GM18873 (cell line): Measurements from ENCODE around the gene CRABP2.

ENCODE experiments used
- ATAC-seq: cut with Tn5 transposase; IDR thresholded peaks from one replicate; pipeline ENCODE4 v1.9.1; 2021; ENCODE audit warnings: mild to moderate bottlenecking, moderate library complexity, moderate number of reproducible peaks; ENCODE audit not compliant: unreplicated experiment, low FRiP score

The CRABP2 gene

GRCh38 chr1:156675210-156676113 is 29.9 kb downstream of the CRABP2 start:
- no peak for ATAC-seq

- ATAC-seq = no peak
These were observed 31.8 kb downstream of the CRABP2 start for GRCh38 chr1:156673387-156674121.

- ATAC-seq = no peak
These were observed 33.6 kb downstream of the CRABP2 start for GRCh38 chr1:156671804-156672203.

- ATAC-seq = no peak
These were observed 34.6 kb downstream of the CRABP2 start for GRCh38 chr1:156670791-156671190.

- ATAC-seq = no peak
These were observed 35.0 kb downstream of the CRABP2 start for GRCh38 chr1:156670359-156670758.

GRCh38 chr1:156669794-156670193 is 35.6 kb downstream of the CRABP2 start:
- no peak for ATAC-seq

- no peak for ATAC-seq
These were observed 36.4 kb downstream of the CRABP2 start for GRCh38 chr1:156668801-156669637.

- ATAC-seq = no peak
These were observed 37.2 kb downstream of the CRABP2 start for GRCh38 chr1:156667968-156668709.

GRCh38 chr1:156667610-156667967 is 37.8 kb downstream of the CRABP2 start:
- ATAC-seq = no peak

- no peak for ATAC-seq
These were observed 38.3 kb downstream of the CRABP2 start for GRCh38 chr1:156666862-156667609.

GRCh38 chr1:156665539-156665938 is 39.8 kb downstream of the CRABP2 start:
- ATAC-seq = no peak

GRCh38 chr1:156664767-156665411 is 40.5 kb downstream of the CRABP2 start:
- ATAC-seq = no peak

GRCh38 chr1:156664046-156664766 is 41.2 kb downstream of the CRABP2 start:
- ATAC-seq = no peak

GRCh38 chr1:156663178-156663577 is 42.2 kb downstream of the CRABP2 start:
- no peak for ATAC-seq

GRCh38 chr1:156662800-156663055 is 42.7 kb downstream of the CRABP2 start:
- no peak for ATAC-seq

- no peak for ATAC-seq
These were observed 43.2 kb downstream of the CRABP2 start for GRCh38 chr1:156662005-156662799.

- no peak for ATAC-seq
These were observed 44.7 kb downstream of the CRABP2 start for GRCh38 chr1:156660752-156661112.
